ENCODE data around the gene MARCHF9.

MARCHF9 gene

GRCh38 chr12:57750561-57751431 is 4.1 kb upstream of the MARCHF9 start:
- Mint-ChIP-seq H3K36me3 (peaks cover 38 to 51% of the 10 kb centered on the region in 2 donors), H3K4me3 (peak overlapping the region; percentile 93 to 98), H3K4me1 (peaks cover 34 to 63% of the 10 kb centered on the region in 2 donors), H3K27ac (peak overlapping the region; percentile 94), H3K9me3 (no peaks in the 10 kb centered on the region), H3K27me3 (no peaks in the 10 kb centered on the region)
- DNase-seq (no peak), ATAC-seq (replicated peaks) (no peak)

DNA sequence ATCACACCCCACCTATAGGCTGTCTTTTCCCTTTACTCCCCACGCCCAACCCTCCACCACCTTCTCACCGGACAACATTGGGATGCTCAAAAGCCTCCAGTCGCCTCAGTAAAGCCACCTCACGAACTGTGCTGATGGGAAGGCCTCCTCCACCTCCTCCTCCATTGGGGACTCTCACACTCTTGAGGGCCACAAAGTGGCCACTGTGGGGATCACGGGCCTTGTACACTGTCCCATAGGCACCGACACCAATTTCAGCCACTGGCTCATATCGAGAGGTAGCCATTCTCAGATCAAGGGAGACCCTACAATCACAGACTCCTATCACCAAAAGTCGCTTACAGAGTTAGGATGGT is 3.5 kb upstream of the MARCHF9 start:
- peaks cover 36 to 46% of the 10 kb centered on the region in 2 donors for H3K36me3 Mint-ChIP-seq
- ATAC-seq (replicated peaks), result no peak
- no peaks in the 10 kb centered on the region for H3K9me3 Mint-ChIP-seq
- DNase-seq, result no peak
- H3K27me3 Mint-ChIP-seq, result no peaks in the 10 kb centered on the region
- peaks cover 31 to 61% of the 10 kb centered on the region in 2 donors for H3K4me1 Mint-ChIP-seq
- peak overlapping the region; percentile 94 for H3K27ac Mint-ChIP-seq
- H3K4me3 Mint-ChIP-seq, result peak overlapping the region; percentile 93 to 98

- Mint-ChIP-seq H3K27ac (peak within 1 kb of the TSS; percentile 94), H3K9me3 (no peaks in the 10 kb centered on the region), H3K4me1 (peaks cover 35 to 65% of the 10 kb centered on the region in 2 donors), H3K36me3 (peaks cover 37 to 44% of the 10 kb centered on the region in 2 donors), H3K4me3 (peak within 1 kb of the TSS; percentile 93 to 98), H3K27me3 (no peaks in the 10 kb centered on the region)
- DNase-seq (peak; percentile 99), ATAC-seq (replicated peaks) (peak; percentile 77 to 84)
These were observed 2.9 kb upstream of the MARCHF9 start, which contains the start of gene CDK4 for GRCh38 chr12:57751788-57752667. TSS of gene CDK4 (minus strand) at chr12:57752310. CDS start at chr12:57751717, 593 bp downstream.

DNA sequence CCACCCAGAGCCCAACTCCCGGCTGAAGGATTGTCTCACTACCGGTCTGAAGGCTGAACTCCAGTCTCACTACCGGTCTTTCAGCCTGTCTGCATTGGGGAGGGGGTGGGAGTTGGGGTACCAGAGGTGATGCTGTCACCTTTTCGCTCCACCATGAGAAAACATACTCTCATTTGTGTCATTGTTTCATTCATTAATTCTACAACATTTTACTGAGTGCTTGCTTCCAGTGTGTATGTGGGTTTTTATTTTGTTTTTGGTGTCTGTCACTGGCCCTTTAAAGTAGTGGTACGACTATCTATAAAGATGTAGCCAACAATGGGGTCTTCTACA is 2.3 kb upstream of the MARCHF9 start:
- Mint-ChIP-seq H3K9me3 (no peaks in the 10 kb centered on the region), H3K27ac (peak overlapping the region; percentile 94), H3K27me3 (no peaks in the 10 kb centered on the region), H3K36me3 (peaks cover 33 to 39% of the 10 kb centered on the region in 2 donors), H3K4me1 (peaks cover 37 to 63% of the 10 kb centered on the region in 2 donors), H3K4me3 (peak overlapping the region; percentile 93 to 98)
- DNase-seq, result no peak
- no peak for ATAC-seq (replicated peaks)

- H3K9me3 Mint-ChIP-seq, result no peaks in the 10 kb centered on the region
- H3K27me3 Mint-ChIP-seq, result no peaks in the 10 kb centered on the region
- ATAC-seq (replicated peaks), result no peak
These were observed 1.1 kb upstream of the MARCHF9 start for GRCh38 chr12:57753756-57754337.

GRCh38 chr12:57755194-57755453 is 221 bp downstream of the MARCHF9 start:
- Mint-ChIP-seq H3K36me3 (peaks cover 33 to 37% of the 10 kb centered on the region in 2 donors), H3K27ac (no peak overlapping the region), H3K27me3 (no peaks in the 10 kb centered on the region), H3K4me3 (peak overlapping the region; percentile 68 to 90), H3K4me1 (peaks cover 46 to 77% of the 10 kb centered on the region in 2 donors), H3K9me3 (no peaks in the 10 kb centered on the region)
- DNase-seq (no peak), ATAC-seq (replicated peaks) (no peak)

More at GRCh38 chr12:57753756-57754337, 1.1 kb upstream of the MARCHF9 start:
- Mint-ChIP-seq H3K4me3 (no peak overlapping the region), H3K36me3 (peaks cover 31 to 35% of the 10 kb centered on the region in 2 donors), H3K27ac (peak overlapping the region; percentile 26), H3K4me1 (peaks cover 39 to 69% of the 10 kb centered on the region in 2 donors)
- DNase-seq, result no peak

- H3K27me3 Mint-ChIP-seq, result no peaks in the 10 kb centered on the region
- peak overlapping the region; percentile 90 for H3K27ac Mint-ChIP-seq
- H3K36me3 Mint-ChIP-seq, result peaks cover 27 to 31% of the 10 kb centered on the region in 2 donors
- ATAC-seq (replicated peaks), result peak; percentile 3 to 7
- peaks cover 44 to 78% of the 10 kb centered on the region in 2 donors for H3K4me1 Mint-ChIP-seq
- no peak for DNase-seq
- H3K9me3 Mint-ChIP-seq, result no peaks in the 10 kb centered on the region
- H3K4me3 Mint-ChIP-seq, result peak overlapping the region; percentile 90
These were observed 810 bp downstream of the MARCHF9 start for GRCh38 chr12:57755454-57756372.

DNA sequence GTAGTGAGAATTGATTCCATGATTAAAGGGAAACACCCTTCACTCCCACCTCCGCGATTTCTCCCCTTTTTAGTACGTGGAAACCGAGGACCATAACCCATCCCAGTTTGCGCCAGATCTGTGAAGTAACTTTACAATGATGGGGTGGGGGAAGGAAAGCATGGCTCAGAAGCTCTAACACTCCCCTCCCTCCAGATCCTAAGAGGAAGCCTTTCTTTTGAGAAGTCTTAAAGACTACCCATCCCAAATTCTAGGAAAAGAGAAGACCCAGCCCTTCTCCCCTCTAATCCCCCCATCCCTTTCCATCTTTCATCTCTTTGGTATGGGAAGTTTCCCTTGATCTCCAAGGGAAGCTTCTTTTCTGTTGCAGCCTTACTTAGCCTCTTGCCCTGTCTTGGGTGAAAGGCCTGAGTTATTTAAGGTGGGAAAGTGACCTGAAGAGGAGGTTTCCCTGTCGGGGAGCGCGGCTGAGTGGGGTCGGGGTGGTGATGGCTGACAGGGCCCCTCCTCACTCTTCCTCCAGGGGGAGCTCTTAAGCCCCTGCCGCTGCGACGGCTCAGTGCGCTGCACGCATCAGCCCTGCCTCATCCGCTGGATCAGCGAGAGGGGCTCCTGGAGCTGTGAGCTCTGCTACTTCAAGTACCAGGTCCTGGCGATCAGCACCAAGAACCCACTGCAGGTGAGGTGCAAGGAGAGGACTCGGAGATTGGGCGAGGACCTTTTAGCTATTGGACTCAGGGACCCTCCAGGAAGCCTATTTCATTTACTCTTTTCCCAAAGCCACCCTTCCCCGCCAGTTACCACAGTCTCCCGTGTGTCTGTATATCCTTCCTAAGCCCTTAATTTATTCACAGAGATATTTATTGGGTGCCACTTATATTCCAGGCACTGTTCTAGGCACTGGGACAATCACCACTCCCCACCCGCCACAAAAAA is 1.8 kb downstream of the MARCHF9 start:
- peak overlapping the region; percentile 90 for H3K27ac Mint-ChIP-seq
- H3K4me1 Mint-ChIP-seq, result peaks cover 39 to 77% of the 10 kb centered on the region in 2 donors
- peaks cover 18 to 32% of the 10 kb centered on the region in 2 donors for H3K36me3 Mint-ChIP-seq
- H3K27me3 Mint-ChIP-seq, result no peaks in the 10 kb centered on the region
- H3K4me3 Mint-ChIP-seq, result peak overlapping the region; percentile 90
- DNase-seq (peak; percentile 49), ATAC-seq (replicated peaks) (peak; percentile 25 to 30)
- H3K9me3 Mint-ChIP-seq, result no peaks in the 10 kb centered on the region

DNA sequence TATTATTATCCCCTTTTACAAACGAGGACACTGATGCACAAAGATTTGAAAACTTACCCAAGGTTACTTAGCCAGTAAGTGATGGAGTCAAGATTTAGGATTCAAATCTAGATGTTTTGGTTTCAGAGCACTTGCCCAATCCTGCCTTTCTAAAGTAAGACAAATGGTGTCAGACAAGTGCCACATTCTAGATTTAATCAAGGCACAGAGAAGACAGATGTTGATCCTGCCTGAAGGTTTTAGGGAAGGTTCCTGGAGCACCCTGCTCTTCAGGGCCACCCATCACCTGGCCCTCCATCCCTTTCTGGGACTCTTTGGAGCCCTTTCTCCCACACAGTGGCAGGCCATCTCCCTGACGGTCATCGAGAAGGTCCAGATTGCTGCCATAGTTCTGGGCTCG is 2.9 kb downstream of the MARCHF9 start:
- Mint-ChIP-seq H3K4me3 (no peak overlapping the region), H3K27me3 (no peaks in the 10 kb centered on the region), H3K9me3 (no peaks in the 10 kb centered on the region), H3K4me1 (peaks cover 36 to 68% of the 10 kb centered on the region in 2 donors), H3K27ac (no peak overlapping the region), H3K36me3 (peaks cover 16 to 30% of the 10 kb centered on the region in 2 donors)
- DNase-seq (no peak), ATAC-seq (replicated peaks) (no peak)

DNA sequence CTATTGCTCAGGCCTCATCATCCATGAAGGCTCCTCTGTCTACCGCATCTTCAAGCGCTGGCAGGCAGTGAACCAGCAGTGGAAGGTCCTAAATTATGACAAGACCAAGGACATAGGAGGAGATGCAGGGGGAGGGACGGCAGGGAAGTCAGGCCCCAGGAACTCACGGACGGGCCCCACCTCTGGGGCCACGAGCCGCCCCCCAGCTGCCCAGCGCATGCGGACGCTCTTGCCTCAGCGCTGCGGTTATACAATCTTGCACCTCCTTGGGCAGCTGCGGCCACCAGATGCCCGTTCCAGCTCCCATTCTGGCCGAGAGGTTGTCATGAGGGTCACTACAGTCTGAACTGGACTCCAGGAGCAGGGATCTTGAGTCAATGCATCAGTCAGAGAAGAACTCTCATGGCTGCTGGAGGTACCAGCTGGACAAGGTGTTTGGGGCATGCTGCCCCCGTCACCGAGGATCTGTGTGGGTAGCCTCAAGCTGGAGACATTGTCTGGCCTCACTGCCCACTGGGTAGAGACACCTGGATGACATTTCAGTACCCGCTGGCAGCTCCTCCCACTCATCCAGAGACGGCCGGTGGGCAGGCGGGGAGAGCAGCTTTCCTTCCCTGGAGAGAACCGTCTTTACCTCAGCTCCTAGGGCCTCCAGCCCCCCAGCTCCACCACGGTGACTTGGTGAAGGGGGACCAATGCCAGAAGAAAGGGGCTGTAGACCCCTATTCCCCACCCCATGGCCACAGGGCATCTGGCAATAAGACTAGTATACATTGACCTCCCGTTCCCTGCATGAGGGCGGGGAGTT is 3.9 kb downstream of the MARCHF9 start:
- peak overlapping the region in 1 of 2 donors; percentile 6 for H3K4me3 Mint-ChIP-seq

DNA sequence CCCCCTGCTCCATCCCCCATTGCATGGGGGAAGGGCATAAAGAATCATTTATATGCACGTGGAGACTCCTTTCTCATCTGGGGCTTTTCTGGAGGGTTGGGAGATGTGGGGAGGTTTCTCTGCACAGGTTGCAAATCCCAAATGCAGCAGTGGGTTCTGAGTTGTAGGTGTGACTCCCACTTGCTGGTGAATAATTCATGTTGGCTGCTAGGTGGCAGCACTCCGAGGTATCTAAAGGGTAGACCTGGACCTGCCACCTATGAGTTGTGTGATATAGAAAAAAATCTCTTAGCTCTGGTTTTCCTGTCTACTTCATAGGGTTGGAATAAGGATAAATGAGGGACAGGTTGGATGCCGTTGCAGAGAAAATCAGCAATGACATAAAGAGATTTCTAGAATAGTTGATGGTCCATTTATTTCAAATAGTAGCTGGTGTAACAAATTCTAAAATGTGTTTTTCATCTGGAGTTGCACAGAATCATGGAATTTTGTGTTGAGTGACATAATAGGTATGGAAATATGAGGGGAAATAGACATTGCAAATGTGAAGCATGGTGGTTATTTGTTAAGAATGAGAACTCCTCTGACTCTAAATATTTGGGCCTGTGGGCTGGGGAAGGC is 4.6 kb downstream of the MARCHF9 start:
- Mint-ChIP-seq H3K4me3 (no peak overlapping the region), H3K36me3 (peaks cover 16 to 30% of the 10 kb centered on the region in 2 donors), H3K9me3 (no peaks in the 10 kb centered on the region), H3K4me1 (peaks cover 27 to 54% of the 10 kb centered on the region in 2 donors), H3K27ac (no peak overlapping the region), H3K27me3 (peaks cover 0 to 4% of the 10 kb centered on the region in 2 donors)
- ATAC-seq (replicated peaks) (peak; percentile 28 to 36), DNase-seq (no peak)

More for the DNA sequence above, 3.9 kb downstream of the MARCHF9 start:
- no peak overlapping the region for H3K27ac Mint-ChIP-seq
- H3K9me3 Mint-ChIP-seq, result no peaks in the 10 kb centered on the region
- no peak for DNase-seq
- H3K36me3 Mint-ChIP-seq, result peaks cover 16 to 30% of the 10 kb centered on the region in 2 donors
- ATAC-seq (replicated peaks), result no peak
- peaks cover 28 to 59% of the 10 kb centered on the region in 2 donors for H3K4me1 Mint-ChIP-seq
- no peaks in the 10 kb centered on the region for H3K27me3 Mint-ChIP-seq
